ENCODE data around the gene CSMD2. TPM values are rescaled to one million over a fixed set of nuclear protein-coding genes. Genes with fewer than 3 reads are reported as not detected.

The CSMD2 gene
- total RNA-seq, 1 donor from 2014 or later, result not detected

- DNase-seq (ENCODE audit: low read depth), result no peak
Measured at GRCh38 chr1:33654267-33654834, 510.7 kb downstream of the CSMD2 start.

- no peak for DNase-seq (ENCODE audit: low read depth)
Measured at GRCh38 chr1:33653226-33653625, 511.8 kb downstream of the CSMD2 start.

GRCh38 chr1:33650708-33651107 lies 514.3 kb downstream of the CSMD2 start:
- DNase-seq (ENCODE audit: low read depth), result no peak

GRCh38 chr1:33649759-33650158 lies 515.3 kb downstream of the CSMD2 start:
- DNase-seq (ENCODE audit: low read depth), result no peak

- DNase-seq (ENCODE audit: low read depth), result no peak
Measured at GRCh38 chr1:33643216-33643615, 521.8 kb downstream of the CSMD2 start.

GRCh38 chr1:33641104-33641830 lies 523.8 kb downstream of the CSMD2 start:
- DNase-seq (ENCODE audit: low read depth), result no peak

GRCh38 chr1:33640114-33640660 lies 524.8 kb downstream of the CSMD2 start:
- DNase-seq (ENCODE audit: low read depth), result no peak

GRCh38 chr1:33637846-33638440 lies 527.1 kb downstream of the CSMD2 start:
- no peak for DNase-seq (ENCODE audit: low read depth)

- no peak for DNase-seq (ENCODE audit: low read depth)
Measured at GRCh38 chr1:33636209-33636608, 528.8 kb downstream of the CSMD2 start.

- no peak for DNase-seq (ENCODE audit: low read depth)
Measured at GRCh38 chr1:33635336-33636012, 529.6 kb downstream of the CSMD2 start.

- peak; percentile 32 for DNase-seq (ENCODE audit: low read depth)
Measured at GRCh38 chr1:33634806-33635205, 530.2 kb downstream of the CSMD2 start.

- no peak for DNase-seq (ENCODE audit: low read depth)
Measured at GRCh38 chr1:33634143-33634542, 530.9 kb downstream of the CSMD2 start.

- DNase-seq (ENCODE audit: low read depth), result peak; percentile 84
Measured at GRCh38 chr1:33633019-33633801, 531.8 kb downstream of the CSMD2 start.

GRCh38 chr1:33630686-33631085 lies 534.3 kb downstream of the CSMD2 start:
- no peak for DNase-seq (ENCODE audit: low read depth)

GRCh38 chr1:33626801-33627200 lies 538.2 kb downstream of the CSMD2 start:
- DNase-seq (ENCODE audit: low read depth), result peak; percentile 90

GRCh38 chr1:33624991-33625870 lies 539.8 kb downstream of the CSMD2 start:
- no peak for DNase-seq (ENCODE audit: low read depth)

- no peak for DNase-seq (ENCODE audit: low read depth)
Measured at GRCh38 chr1:33624261-33624990, 540.6 kb downstream of the CSMD2 start.

- no peak for DNase-seq (ENCODE audit: low read depth)
Measured at GRCh38 chr1:33623811-33624210, 541.2 kb downstream of the CSMD2 start.

GRCh38 chr1:33622757-33623156 lies 542.3 kb downstream of the CSMD2 start:
- no peak for DNase-seq (ENCODE audit: low read depth)
